GM19351 (cell line): ENCODE results near the gene ZFY.

Experiments used
- ATAC-seq: cut with Tn5 transposase; IDR thresholded peaks from one replicate; pipeline ENCODE4 v1.9.1; 2021; ENCODE audit warnings: mild to moderate bottlenecking, moderate library complexity; ENCODE audit not compliant: unreplicated experiment

The ZFY gene

GRCh38 chrY:2934861-2935715 lies at the start of gene ZFY:
TSS of gene ZFY (plus strand) at chrY:2935381. CDS start at chrY:2953937, 18,556 bp downstream.
- no peak for ATAC-seq

- ATAC-seq, result no peak
Observed at GRCh38 chrY:2885880-2886279, 49.3 kb upstream of the ZFY start.

DNA sequence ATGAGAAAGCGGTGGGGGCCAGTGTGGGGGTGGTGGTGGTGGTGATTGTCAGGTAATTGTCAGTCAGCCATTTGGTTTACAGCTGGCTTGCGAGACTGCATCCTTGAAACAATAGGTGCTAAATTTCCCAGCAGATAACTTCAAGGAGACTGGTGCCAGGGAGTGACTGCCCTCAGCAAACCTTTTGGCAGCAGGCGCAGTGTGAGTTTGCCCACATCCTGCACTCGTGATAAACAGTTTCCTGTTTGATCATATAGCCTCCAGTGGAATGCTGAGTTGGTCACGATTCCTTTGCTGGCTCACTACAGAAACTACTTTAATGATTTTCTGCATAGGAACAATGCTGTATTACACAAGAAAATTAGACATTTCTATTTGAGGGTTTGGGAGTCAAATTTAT lies 47.8 kb upstream of the ZFY start:
- no peak for ATAC-seq

DNA sequence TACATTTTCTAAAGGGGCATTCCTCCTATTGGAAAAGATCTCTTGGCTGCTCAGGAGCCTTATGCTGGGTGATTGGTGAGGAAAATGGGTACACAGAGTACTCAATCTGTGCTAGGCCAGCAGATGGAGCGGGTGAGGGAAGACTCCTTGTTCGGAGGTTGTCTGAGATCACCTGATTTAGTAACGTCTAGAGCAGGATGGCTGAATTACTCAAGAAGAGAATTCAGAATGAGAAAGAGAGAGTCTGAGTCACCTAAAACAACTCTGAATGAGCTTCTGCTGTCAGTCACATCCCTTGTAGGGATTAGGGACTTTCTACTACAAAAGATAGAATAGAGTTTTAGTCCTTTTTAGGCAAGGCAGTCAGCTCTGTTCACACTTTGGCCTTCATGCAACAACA lies 47.2 kb upstream of the ZFY start:
- no peak for ATAC-seq

- ATAC-seq, result no peak
Observed at GRCh38 chrY:2893471-2893870, 41.7 kb upstream of the ZFY start.

GRCh38 chrY:2896050-2896449 lies 39.1 kb upstream of the ZFY start:
- ATAC-seq, result no peak

DNA sequence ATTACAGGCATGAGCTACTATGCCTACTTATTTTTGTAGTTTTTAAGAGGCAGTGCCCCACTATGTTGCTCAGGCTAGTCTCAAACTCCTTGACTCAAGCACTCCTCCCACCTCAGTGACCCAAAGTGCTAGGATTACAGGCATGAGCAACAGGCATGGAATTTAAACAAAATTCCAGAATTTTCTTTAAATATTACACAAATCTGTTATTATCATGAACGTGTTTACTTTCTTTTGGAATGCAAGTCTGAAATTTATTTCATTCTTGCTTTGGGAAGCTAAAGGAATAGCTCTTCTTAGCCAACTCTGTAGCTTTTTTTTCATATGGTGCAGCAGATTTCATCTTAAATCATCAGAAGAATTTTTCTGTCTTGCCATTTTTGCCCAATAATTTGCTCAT lies 27.8 kb upstream of the ZFY start:
- no peak for ATAC-seq

DNA sequence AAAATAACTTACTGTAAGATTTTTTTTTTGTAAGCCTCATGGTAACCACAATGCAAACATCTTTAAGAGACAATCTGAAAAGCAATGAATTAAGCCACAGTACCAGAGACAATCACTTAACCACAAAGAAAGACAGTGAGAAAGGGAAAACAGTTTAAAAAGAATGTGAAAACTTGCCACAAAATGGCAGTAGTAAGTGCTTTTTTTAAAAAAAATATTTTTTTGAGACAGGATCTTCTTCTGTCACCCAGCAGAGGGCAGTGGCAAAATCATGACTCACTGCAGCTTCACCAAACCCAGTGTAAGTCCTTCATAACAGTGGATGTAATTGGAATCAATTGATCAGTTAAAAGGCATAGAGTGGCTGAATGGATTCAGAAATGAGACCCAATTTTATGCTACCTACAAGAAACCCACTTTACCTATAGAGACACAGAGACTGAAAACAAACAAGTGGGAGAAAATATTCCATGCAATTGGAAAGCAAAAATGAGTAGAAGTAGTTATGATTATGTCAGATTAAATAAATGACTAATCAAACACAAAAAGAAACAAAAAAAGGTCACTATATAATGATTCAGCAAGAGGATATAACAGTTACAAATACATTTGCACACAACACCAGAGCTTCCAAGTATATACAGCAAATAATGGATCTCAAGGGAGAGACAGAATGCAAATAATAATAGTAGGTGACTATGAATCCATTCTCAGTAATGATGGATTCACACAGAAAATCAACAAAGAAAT lies 21.9 kb upstream of the ZFY start:
- no peak for ATAC-seq

- ATAC-seq, result no peak
Observed at GRCh38 chrY:2934078-2934477, 1.1 kb upstream of the ZFY start.

DNA sequence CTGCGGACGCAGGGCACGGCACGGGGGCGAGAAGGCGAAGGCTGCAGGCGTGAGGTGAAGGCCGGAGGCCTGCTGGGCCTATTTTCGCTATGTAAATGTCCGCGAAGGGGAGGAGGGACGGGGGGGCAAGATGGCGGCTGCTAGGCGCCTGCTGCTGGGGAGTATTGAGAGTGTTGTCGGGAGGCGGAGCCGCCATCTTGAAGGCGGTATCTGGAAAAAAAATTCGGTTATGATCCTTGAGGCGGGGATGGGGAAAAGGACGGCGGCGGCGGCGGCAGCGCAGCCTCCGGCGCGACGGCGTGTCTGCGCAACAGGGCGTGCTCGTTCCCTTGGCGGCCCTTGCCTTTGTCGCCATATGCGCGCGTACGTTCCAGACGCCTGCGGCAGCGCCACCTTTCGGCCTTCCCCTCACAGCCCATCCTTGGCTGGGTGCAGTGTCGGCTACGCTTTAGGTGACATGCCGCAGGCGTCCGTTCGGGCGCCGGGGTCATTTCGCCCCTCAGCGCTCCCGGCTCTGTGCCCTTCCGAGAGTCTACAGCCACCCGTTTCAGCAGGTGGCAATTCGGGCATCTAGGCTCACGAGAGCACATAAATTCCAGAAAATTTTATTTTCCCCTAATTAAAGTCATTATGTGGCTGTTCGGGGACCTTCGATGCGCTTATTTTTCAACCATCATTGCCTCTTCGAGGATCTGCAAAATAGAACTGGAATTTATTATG lies 695 bp downstream of the ZFY start:
- ATAC-seq, result no peak

- ATAC-seq, result no peak
Observed at GRCh38 chrY:2936436-2936750, 1.2 kb downstream of the ZFY start.

DNA sequence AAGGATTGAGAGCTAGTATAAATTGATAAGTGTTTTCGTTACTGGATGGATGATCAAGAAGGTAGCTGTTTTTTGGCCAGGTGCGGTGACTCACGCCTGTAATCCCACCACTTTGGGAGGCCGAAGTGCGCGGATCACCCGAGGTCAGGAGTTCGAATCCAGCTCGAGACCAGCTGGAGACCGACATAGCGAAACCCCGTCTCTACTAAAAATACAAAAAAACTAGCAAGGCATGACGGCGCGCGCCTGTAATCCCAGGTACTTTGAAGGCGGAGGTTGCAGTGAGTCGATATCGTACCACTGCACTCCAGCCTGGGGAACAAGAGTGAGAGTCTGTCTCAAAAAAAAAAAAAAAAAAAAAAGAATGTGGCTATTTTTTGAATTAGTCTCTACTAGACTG lies 2.0 kb downstream of the ZFY start:
- no peak for ATAC-seq

DNA sequence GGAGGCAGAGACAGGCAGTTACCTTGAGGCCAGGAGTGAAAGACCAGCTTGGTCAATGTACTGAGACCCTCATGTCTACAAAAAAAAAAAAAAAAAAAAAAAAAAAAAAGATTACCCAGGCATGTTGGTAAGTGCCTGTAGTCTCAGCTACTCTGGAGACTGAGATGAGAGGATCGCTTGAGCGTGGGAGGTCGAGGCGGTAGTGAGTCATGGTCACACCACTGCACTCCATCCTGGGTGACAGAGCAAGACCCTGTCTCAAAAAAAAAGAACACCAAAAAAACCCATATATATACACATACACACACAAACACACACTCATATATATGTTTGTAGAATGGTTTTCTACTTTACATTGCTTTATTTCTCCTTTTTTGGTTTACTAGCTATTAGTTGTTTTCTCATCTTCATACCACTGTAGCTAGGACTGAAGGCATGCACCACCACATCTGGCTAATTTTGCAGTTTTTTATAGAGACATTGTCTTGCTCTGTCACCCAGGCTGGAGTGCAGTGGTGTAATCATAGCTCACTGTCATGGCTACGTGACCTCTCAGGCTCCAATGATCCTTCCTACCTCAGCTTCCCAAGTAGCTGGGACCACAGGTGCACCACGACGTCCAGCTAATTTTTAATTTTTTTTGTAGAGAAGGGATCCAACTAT lies 14.5 kb downstream of the ZFY start:
- no peak for ATAC-seq

DNA sequence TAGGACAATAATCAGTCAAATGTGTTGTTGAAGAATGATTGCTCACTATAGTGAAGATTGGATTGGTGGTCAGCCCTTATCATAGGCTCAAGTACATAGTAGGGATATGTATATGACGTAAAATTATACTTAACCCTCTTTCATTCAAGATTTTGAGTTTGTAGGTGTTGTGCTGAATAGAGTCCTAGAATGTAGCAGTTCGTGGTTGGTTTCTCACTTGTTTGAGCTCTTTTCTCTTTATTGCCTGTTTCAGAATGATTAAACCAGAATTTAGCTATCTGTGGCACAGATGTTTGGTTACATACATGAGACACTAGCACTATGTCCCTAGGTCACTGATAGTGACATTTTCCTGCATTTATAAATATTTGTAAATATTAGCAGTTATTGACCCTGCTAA lies 15.5 kb downstream of the ZFY start:
- no peak for ATAC-seq

GRCh38 chrY:2952912-2953311 lies 17.7 kb downstream of the ZFY start:
- ATAC-seq, result no peak

DNA sequence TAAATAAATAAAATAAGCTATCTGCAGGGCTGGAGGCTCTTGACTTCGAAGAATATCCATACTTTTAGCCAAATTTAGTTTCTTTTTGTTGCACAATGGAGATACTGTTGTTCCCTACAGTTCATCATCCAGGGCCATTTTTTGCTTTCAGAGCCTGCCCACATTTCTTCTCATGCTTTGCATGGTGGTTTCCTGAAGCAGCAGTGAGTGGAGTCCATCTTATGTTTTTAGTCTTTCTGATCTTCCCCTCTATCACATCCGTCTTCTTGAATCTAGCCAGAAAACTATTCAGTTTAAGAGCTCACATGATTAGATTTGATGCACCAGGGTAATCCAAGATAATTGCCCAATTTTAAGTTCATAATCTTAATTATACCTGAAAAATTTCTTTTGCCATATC lies 19.6 kb downstream of the ZFY start:
- no peak for ATAC-seq

DNA sequence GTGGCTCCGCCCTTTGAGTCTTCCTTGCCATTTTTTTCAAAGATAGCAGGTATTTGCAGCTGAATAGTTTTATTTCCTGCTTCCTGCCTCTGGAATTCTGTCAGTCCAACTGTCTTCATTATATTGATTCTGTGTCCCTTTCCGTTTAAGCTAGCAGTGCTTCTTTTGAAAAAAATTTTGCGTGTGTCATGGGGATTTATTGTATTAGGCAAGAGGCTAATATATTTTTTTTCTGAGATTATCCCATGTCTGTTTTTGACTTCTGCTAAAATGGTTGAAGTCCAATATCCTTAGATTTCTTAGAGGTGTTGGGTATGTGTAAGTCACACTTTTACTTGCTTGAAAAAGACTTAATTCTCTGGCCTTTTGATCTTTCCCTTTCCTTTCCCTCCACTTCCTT lies 20.4 kb downstream of the ZFY start:
- no peak for ATAC-seq

DNA sequence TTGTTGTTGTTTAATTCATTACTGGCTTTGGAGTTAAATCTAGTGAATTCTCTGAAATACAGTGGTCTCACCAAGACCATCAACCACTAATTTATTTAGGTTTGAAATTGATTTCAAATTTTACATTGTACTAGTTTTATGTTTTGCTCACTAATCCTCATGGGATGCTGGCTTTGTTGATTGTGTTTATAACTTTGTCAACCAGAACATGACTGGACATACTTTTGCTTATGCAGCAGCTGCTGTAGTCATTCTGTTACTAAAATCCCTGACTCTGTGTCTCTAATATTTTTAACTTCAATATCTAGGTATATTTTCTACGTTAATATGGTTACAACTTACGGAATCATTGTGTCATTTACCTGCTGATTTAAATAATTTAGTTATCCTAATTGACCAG lies 26.9 kb downstream of the ZFY start:
- no peak for ATAC-seq

- ATAC-seq, result no peak
Observed at GRCh38 chrY:2964814-2965213, 29.6 kb downstream of the ZFY start.

DNA sequence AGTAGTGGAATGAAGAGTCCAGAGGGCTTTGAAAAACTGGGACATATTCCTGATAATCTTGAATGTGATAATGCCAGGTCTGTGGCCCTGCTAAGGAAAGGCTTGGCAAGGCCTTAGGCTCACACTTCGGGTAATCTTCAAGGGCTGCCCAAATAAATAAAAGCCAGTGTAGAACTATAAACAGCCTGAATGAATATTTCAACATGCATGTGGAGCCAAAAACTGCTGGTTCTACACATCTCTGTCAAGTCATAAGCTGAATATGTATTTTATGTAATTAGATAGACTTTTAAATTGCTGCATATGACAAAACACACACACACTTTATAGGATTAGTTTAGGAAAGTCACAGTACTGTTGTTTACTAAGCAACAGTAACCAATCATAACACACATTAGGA lies 30.4 kb downstream of the ZFY start:
- no peak for ATAC-seq

DNA sequence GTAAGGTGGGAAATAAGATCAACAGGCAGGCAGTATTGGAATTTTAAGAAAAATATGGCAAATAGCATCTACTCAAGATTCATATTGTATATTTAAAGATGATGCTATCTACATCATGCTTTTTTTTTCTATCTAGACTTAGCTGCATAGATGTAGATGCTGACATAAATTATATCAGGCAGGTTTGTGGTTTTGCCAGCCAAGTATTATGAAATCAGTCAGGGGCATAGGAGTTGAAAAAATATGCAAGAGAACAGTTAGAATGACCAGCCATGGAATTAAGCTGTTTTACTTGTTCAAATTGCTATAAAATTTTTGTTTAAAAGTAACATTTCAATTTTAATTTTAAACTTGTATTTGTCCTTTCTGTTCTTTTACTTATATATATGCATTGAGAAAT lies 34.4 kb downstream of the ZFY start:
- no peak for ATAC-seq
